SK-N-SH treated with all-trans-retinoic acid at 6 μM for 48 hours (cell line): ENCODE data around the gene CHSY1.

Source experiments
- ATAC-seq: fragments of 200-7000 bp; cut with Tn5 transposase; 3 replicates; pipeline ENCODE4 v1.9.1; 2020; ENCODE audit warnings: mild to moderate bottlenecking, moderate library complexity
- ARNTL ChIP-seq: fragments of 450-650 bp; formaldehyde crosslinking; IDR thresholded peaks from 2 replicates; pipeline ENCODE4 v1.5.0; 2020; ENCODE audit warnings: low read depth, mild to moderate bottlenecking, moderate library complexity, borderline replicate concordance
- CSRNP3 ChIP-seq: fragments of 250-450 bp; sonication (Bioruptor Pico); IDR thresholded peaks from 2 replicates; pipeline ENCODE4 v1.5.1; 2021; ENCODE audit warnings: mild to moderate bottlenecking, moderate library complexity
- ESRRG ChIP-seq: fragments of 250-450 bp; sonication (Bioruptor Pico); IDR thresholded peaks from 2 replicates; pipeline ENCODE4 v1.6.1; 2021; ENCODE audit warnings: mild to moderate bottlenecking
- GLIS3 ChIP-seq: fragments of 250-450 bp; sonication (Bioruptor Pico); IDR thresholded peaks from 2 replicates; pipeline ENCODE4 v1.5.0; 2020; ENCODE audit warnings: mild to moderate bottlenecking, moderate library complexity
- ISL1 ChIP-seq: fragments of 250-450 bp; sonication (Bioruptor Pico); IDR thresholded peaks from 2 replicates; pipeline ENCODE4 v2.1.2; 2022; ENCODE audit warnings: mild to moderate bottlenecking, moderate library complexity
- OSR1 ChIP-seq: fragments of 250-450 bp; sonication (Bioruptor Pico); IDR thresholded peaks from 2 replicates; pipeline ENCODE4 v1.8.0; 2022; ENCODE audit warnings: moderate library complexity, mild to moderate bottlenecking, inconsistent platforms
- PATZ1 ChIP-seq: fragments of 250-450 bp; sonication (Bioruptor Pico); IDR thresholded peaks from 2 replicates; pipeline ENCODE4 v1.8.0; 2020; ENCODE audit warnings: mild to moderate bottlenecking, moderate library complexity, borderline replicate concordance
- POU6F1 ChIP-seq: fragments of 250-450 bp; sonication (Bioruptor Pico); IDR thresholded peaks from 2 replicates; pipeline ENCODE4 v1.8.0; 2021; ENCODE audit warnings: low read depth, mild to moderate bottlenecking, moderate library complexity, borderline replicate concordance
- RARB ChIP-seq: fragments of 250-450 bp; sonication (Bioruptor Pico); IDR thresholded peaks from 2 replicates; pipeline ENCODE4 v1.8.0; 2021; ENCODE audit warnings: mild to moderate bottlenecking, moderate library complexity
- TCF4 ChIP-seq: fragments of 250-450 bp; sonication (Bioruptor Pico); IDR thresholded peaks from 2 replicates; pipeline ENCODE4 v1.8.0; 2021; ENCODE audit warnings: mild to moderate bottlenecking, moderate library complexity, borderline replicate concordance
- TOX ChIP-seq: fragments of 250-450 bp; sonication (Bioruptor Pico); IDR thresholded peaks from 2 replicates; pipeline ENCODE4 v1.8.0; 2021; ENCODE audit warnings: mild to moderate bottlenecking, moderate library complexity, borderline replicate concordance
- TSHZ2 ChIP-seq: fragments of 250-450 bp; sonication (Bioruptor Pico); IDR thresholded peaks from 2 replicates; pipeline ENCODE4 v1.5.0; 2020; ENCODE audit warnings: mild to moderate bottlenecking, moderate library complexity
- ZC3H10 ChIP-seq: fragments of 250-450 bp; sonication (Bioruptor Pico); IDR thresholded peaks from 2 replicates; pipeline ENCODE4 v1.5.1; 2021; ENCODE audit warnings: mild to moderate bottlenecking, moderate library complexity
- ZFP3 ChIP-seq: fragments of 250-450 bp; sonication (Bioruptor Pico); IDR thresholded peaks from 2 replicates; pipeline ENCODE4 v1.5.0; 2020; ENCODE audit warnings: mild to moderate bottlenecking, moderate library complexity
- ZNF565 ChIP-seq: fragments of 450-650 bp; formaldehyde crosslinking; conservative IDR thresholded peaks from 2 replicates; pipeline ENCODE4 v1.5.0; 2020; ENCODE audit warnings: low read depth, mild to moderate bottlenecking, moderate library complexity
- ZNF70 ChIP-seq: fragments of 450-650 bp; formaldehyde crosslinking; IDR thresholded peaks from 2 replicates; pipeline ENCODE4 v1.5.0; 2020; ENCODE audit warnings: mild to moderate bottlenecking, moderate library complexity
- ZNF8 ChIP-seq: fragments of 450-650 bp; formaldehyde crosslinking; IDR thresholded peaks from 2 replicates; pipeline ENCODE4 v1.5.0; 2020; ENCODE audit warnings: mild to moderate bottlenecking, moderate library complexity

CHSY1 gene

GRCh38 chr15:101170568-101171350 lies 81.1 kb downstream of the CHSY1 start (continued):
- TF ChIP-seq TSHZ2 (no peak), PATZ1 (CRISPR knock-in tag) (no peak), OSR1 (no peak), ARNTL (no peak), ISL1 (CRISPR knock-in tag) (no peak), TCF4 (CRISPR knock-in tag) (no peak), ZC3H10 (no peak)

- TF ChIP-seq OSR1 (no peak), ZNF565 (CRISPR knock-in tag) (no peak), GLIS3 (CRISPR knock-in tag) (no peak), POU6F1 (CRISPR knock-in tag) (no peak), ISL1 (CRISPR knock-in tag) (no peak)
- no peak for ATAC-seq
These were observed 82.3 kb downstream of the CHSY1 start for GRCh38 chr15:101169495-101170071.

- TF ChIP-seq CSRNP3 (CRISPR knock-in tag) (no peak), TOX (CRISPR knock-in tag) (no peak), ISL1 (CRISPR knock-in tag) (no peak), OSR1 (no peak), ZC3H10 (no peak), ZNF70 (CRISPR knock-in tag) (no peak), ZFP3 (no peak), ZNF8 (CRISPR knock-in tag) (no peak), POU6F1 (CRISPR knock-in tag) (no peak), ARNTL (no peak), RARB (CRISPR knock-in tag) (no peak), PATZ1 (CRISPR knock-in tag) (no peak), ESRRG (CRISPR knock-in tag) (no peak)
- no peak for ATAC-seq
These were observed 82.9 kb downstream of the CHSY1 start for GRCh38 chr15:101168898-101169494.
